H1 (cell line): ENCODE measurements around the gene IGFALS. TPM values are rescaled to one million over a fixed set of nuclear protein-coding genes. Genes with fewer than 3 reads are reported as not detected.

Experiments
- CTCF ChIA-PET: fragments of 300-600 bp; sonication (Branson Sonifier 250); formaldehyde crosslinking; loops from one replicate; lab custom pipeline; 2021; ENCODE audit not compliant: partially characterized antibody; lab: Charles Lee
- POLR2A ChIA-PET: fragments of 300-600 bp; sonication (Branson Sonifier 250); formaldehyde crosslinking; loops from one replicate; lab custom pipeline; 2021; ENCODE audit warnings: inconsistent platforms; ENCODE audit not compliant: partially characterized antibody; lab: Charles Lee
- DNase-seq, 2 experiments: peaks; one replicate each; pipeline versions ENCODE4 v3.0.0 to v3.0.0-alpha.2; 2010 to 2022; ENCODE audit warnings: low spot score in 2 of 2, low read depth in 1 of 2, mixed read lengths in 1 of 2
- FAIRE-seq: peaks from 2 replicates; lab custom pipeline; 2011; peaks lifted over from hg19 to GRCh38; lab: Jason Lieb, UNC
- H2AFZ ChIP-seq: 2 replicates; pipeline ENCODE4 v1.8.1; 2012; ENCODE audit warnings: low read length, inconsistent platforms
- H2AK5ac ChIP-seq: 2 replicates; pipeline ENCODE4 v1.6.1; 2013; ENCODE audit warnings: low read depth, low read length
- H2BK120ac ChIP-seq: replicated peaks from 2 replicates; pipeline ENCODE3; 2013; ENCODE audit warnings: low read depth, low read length, inconsistent platforms
- H2BK12ac ChIP-seq: 2 replicates; pipeline ENCODE4 v1.6.1; 2013; ENCODE audit warnings: low read depth, low read length
- H2BK15ac ChIP-seq: 2 replicates; pipeline ENCODE4 v1.6.1; 2013; ENCODE audit warnings: low read length
- H2BK20ac ChIP-seq: 2 replicates; pipeline ENCODE4 v1.6.1; 2013; ENCODE audit warnings: low read length
- H2BK5ac ChIP-seq: 2 replicates; pipeline ENCODE4 v1.6.1; 2013; ENCODE audit warnings: low read depth, low read length
- H3K14ac ChIP-seq: 2 replicates; pipeline ENCODE4 v1.6.1; 2013; ENCODE audit warnings: inconsistent platforms; ENCODE audit not compliant: insufficient read length
- H3K18ac ChIP-seq: 2 replicates; pipeline ENCODE4 v1.6.1; 2013; ENCODE audit warnings: low read length; ENCODE audit errors: extremely low read depth
- H3K23ac ChIP-seq: 2 replicates; pipeline ENCODE4 v1.6.1; 2013; ENCODE audit warnings: inconsistent platforms; ENCODE audit not compliant: insufficient read length
- H3K23me2 ChIP-seq: 2 replicates; pipeline ENCODE4 v1.6.1; 2013; ENCODE audit warnings: low read depth, low read length
- H3K27ac ChIP-seq: 2 replicates; pipeline ENCODE4 v1.6.1; 2011; ENCODE audit warnings: low read depth, low read length, inconsistent platforms
- H3K27me3 ChIP-seq, 4 experiments: replicated peaks in 1 of 4; 1 replicate in 1 of 4; 2 replicates in 3 of 4; pipeline versions ENCODE4 v1.6.1 to v1.8.1; 2011 to 2013; ENCODE audit warnings: low read length in 3 of 4, mild to moderate bottlenecking in 3 of 4, inconsistent platforms in 2 of 4, mixed read lengths in 2 of 4, moderate library complexity in 1 of 4; ENCODE audit not compliant: control insufficient read depth in 3 of 4, insufficient read depth in 3 of 4; ENCODE audit errors: extremely low read depth in 1 of 4
- H3K36me3 ChIP-seq, 4 experiments: 2 replicates each; pipeline versions ENCODE4 v1.6.1 to v1.8.1; 2011 to 2013; ENCODE audit warnings: mild to moderate bottlenecking in 4 of 4, low read length in 3 of 4, moderate library complexity in 2 of 4, control low read depth in 1 of 4, inconsistent platforms in 1 of 4; ENCODE audit not compliant: insufficient read depth in 4 of 4, control insufficient read depth in 2 of 4
- H3K4ac ChIP-seq: replicated peaks from 2 replicates; pipeline ENCODE3; 2013; ENCODE audit warnings: low read length, low read depth, mixed read lengths, inconsistent platforms; ENCODE audit not compliant: insufficient read length
- H3K4me1 ChIP-seq, 4 experiments: replicated peaks in 1 of 4; 1 replicate in 1 of 4; 2 replicates in 3 of 4; pipeline versions ENCODE4 v1.6.1 to v1.8.1; 2011 to 2013; ENCODE audit warnings: low read length in 3 of 4, inconsistent platforms in 2 of 4, mixed read lengths in 1 of 4; ENCODE audit not compliant: insufficient read depth in 4 of 4, control insufficient read depth in 3 of 4
- H3K4me2 ChIP-seq, 2 experiments: 2 replicates each; pipeline versions ENCODE4 v1.6.1 to v1.8.1; 2011 to 2013; ENCODE audit warnings: low read depth in 2 of 2, low read length in 2 of 2, control low read depth in 1 of 2, inconsistent platforms in 1 of 2, mild to moderate bottlenecking in 1 of 2; ENCODE audit not compliant: insufficient read depth in 1 of 2
- H3K4me3 ChIP-seq, 4 experiments: fragments of 200-600, 300-600 bp in 1 of 4; sonication (generic), shearing (Covaris generic), sonication (Bioruptor Twin) in 1 of 4; 2 replicates each; pipeline versions ENCODE4 v1.5.1 to v1.8.1; 2011 to 2016; ENCODE audit warnings: low read length in 4 of 4, low read depth in 3 of 4, control low read depth in 2 of 4, inconsistent platforms in 2 of 4, mild to moderate bottlenecking in 2 of 4, mixed read lengths in 1 of 4, moderate library complexity in 1 of 4; ENCODE audit not compliant: insufficient read depth in 2 of 4; ENCODE audit errors: extremely low read depth in 1 of 4
- H3K56ac ChIP-seq: replicated peaks from 2 replicates; pipeline ENCODE3; 2013; ENCODE audit warnings: low read depth, mild to moderate bottlenecking, mixed read lengths, low read length, inconsistent platforms; ENCODE audit not compliant: insufficient read length
- H3K79me1 ChIP-seq: 2 replicates; pipeline ENCODE4 v1.6.1; 2013; ENCODE audit warnings: low read depth, low read length, control low read depth
- H3K79me2 ChIP-seq, 2 experiments: 2 replicates each; pipeline versions ENCODE4 v1.6.1 to v1.8.1; 2012 to 2013; ENCODE audit warnings: low read length in 2 of 2, mild to moderate bottlenecking in 2 of 2, inconsistent platforms in 1 of 2; ENCODE audit not compliant: insufficient read depth in 2 of 2, control insufficient read depth in 1 of 2
- H3K9ac ChIP-seq, 4 experiments: replicated peaks in 1 of 4; 1 replicate in 1 of 4; 2 replicates in 3 of 4; pipeline versions ENCODE4 v1.6.1 to v1.8.1; 2011 to 2013; ENCODE audit warnings: low read depth in 3 of 4, low read length in 3 of 4, control low read depth in 2 of 4, mild to moderate bottlenecking in 2 of 4, moderate library complexity in 2 of 4, inconsistent platforms in 1 of 4; ENCODE audit errors: extremely low read depth in 1 of 4
- H3K9me3 ChIP-seq, 2 experiments: 2 replicates each; pipeline versions ENCODE4 v1.6.1 to v1.8.1; 2012 to 2013; ENCODE audit warnings: mild to moderate bottlenecking in 2 of 2, moderate library complexity in 2 of 2, control low read depth in 1 of 2, inconsistent platforms in 1 of 2, low read depth in 1 of 2, low read length in 1 of 2, mixed read lengths in 1 of 2; ENCODE audit not compliant: insufficient read depth in 2 of 2
- H4K20me1 ChIP-seq, 2 experiments: replicated peaks in 1 of 2; 2 replicates each; pipeline versions ENCODE3 to v1.8.1; 2011 to 2013; ENCODE audit warnings: inconsistent platforms in 2 of 2, low read length in 2 of 2, mild to moderate bottlenecking in 1 of 2; ENCODE audit not compliant: insufficient read depth in 2 of 2, control insufficient read depth in 1 of 2
- H4K5ac ChIP-seq: 2 replicates; pipeline ENCODE4 v1.6.1; 2013; ENCODE audit warnings: low read length, low read depth, mixed read lengths, inconsistent platforms; ENCODE audit not compliant: insufficient read length
- H4K8ac ChIP-seq: 2 replicates; pipeline ENCODE4 v1.8.0; 2013; ENCODE audit warnings: mild to moderate bottlenecking, moderate library complexity, low read length, inconsistent platforms; ENCODE audit not compliant: insufficient read depth; ENCODE audit errors: extremely low read depth
- H4K91ac ChIP-seq: replicated peaks from 2 replicates; pipeline ENCODE3; 2013; ENCODE audit warnings: low read length, mixed read lengths, inconsistent platforms; ENCODE audit not compliant: insufficient read length
- ASH2L ChIP-seq: fragments of 200-600, 300-600 bp; sonication (generic); IDR thresholded peaks from one replicate; pipeline ENCODE4 v1.7.1; 2017; ENCODE audit warnings: low read length
- BRCA1 ChIP-seq: IDR thresholded peaks from 2 replicates; pipeline ENCODE4 v1.6.1; 2012; ENCODE audit warnings: low read depth, low read length, improper control_type of control experiment
- EGR1 ChIP-seq: IDR thresholded peaks from 2 replicates; pipeline ENCODE4 v1.6.1; 2011; ENCODE audit warnings: low read depth, low read length, borderline replicate concordance
- EZH2 ChIP-seq: fragments of 200-600 bp; sonication (generic); IDR thresholded peaks from 2 replicates; pipeline ENCODE4 v1.7.1; 2012; ENCODE audit warnings: low read depth, mild to moderate bottlenecking, moderate library complexity, low read length, inconsistent platforms; ENCODE audit not compliant: severe bottlenecking
- GTF2F1 ChIP-seq: IDR thresholded peaks from 2 replicates; pipeline ENCODE4 v1.6.1; 2012; ENCODE audit warnings: low read depth, low read length, improper control_type of control experiment, borderline replicate concordance
- HDAC6 ChIP-seq: IDR thresholded peaks from one replicate; pipeline ENCODE4 v1.7.1; 2012; ENCODE audit warnings: low read depth, mild to moderate bottlenecking, inconsistent platforms, low read length, moderate library complexity
- RFX5 ChIP-seq: IDR thresholded peaks from 2 replicates; pipeline ENCODE4 v1.6.1; 2011; ENCODE audit warnings: low read depth, low read length, improper control_type of control experiment, borderline replicate concordance
- SAP30 ChIP-seq: fragments of 300-600 bp; sonication (generic); IDR thresholded peaks from 2 replicates; pipeline ENCODE4 v1.7.1; 2012; ENCODE audit warnings: low read length, moderate library complexity, mild to moderate bottlenecking, inconsistent platforms; ENCODE audit not compliant: insufficient read depth, insufficient replicate concordance
- SIRT6 ChIP-seq: IDR thresholded peaks from one replicate; pipeline ENCODE4 v1.7.1; 2012; ENCODE audit warnings: low read length, inconsistent platforms
- SP4 ChIP-seq: IDR thresholded peaks from 2 replicates; pipeline ENCODE4 v1.6.1; 2012; ENCODE audit warnings: low read length, inconsistent platforms
- TEAD4 ChIP-seq: IDR thresholded peaks from 2 replicates; pipeline ENCODE4 v1.6.1; 2012; ENCODE audit warnings: low read depth, low read length, inconsistent platforms, mixed read lengths
- WGBS, 2 experiments: shearing (Covaris generic) in 1 of 2; methylation state at CpG; one replicate each; pipeline versions ENCODE4 v1.1.6 to v1.1.7; 2013 to 2015; ENCODE audit warnings: low lambda C conversion rate in 2 of 2, mixed read lengths in 2 of 2, inconsistent platforms in 1 of 2, low coverage in 1 of 2, missing lambda C conversion rate in 1 of 2; ENCODE audit not compliant: insufficient replicate concordance in 2 of 2, insufficient coverage in 1 of 2, insufficient read length in 1 of 2; ENCODE audit errors: extremely low coverage in 1 of 2, missing lambda C conversion rate in 1 of 2; 5-methylcytosine and 5-hydroxymethylcytosine counted together
- polyA plus RNA-seq, 7 experiments: library from polyadenylated mRNA; depleted of rRNA in 3 of 7; stranded (reverse) in 5 of 7; unstranded in 2 of 7; fragments of >200 nt in 5 of 7; fragments of 200-250 nt in 2 of 7; gene quantifications; 1 replicate in 5 of 7; 2 replicates in 1 of 7; 4 replicates in 1 of 7; pipeline versions ENCODE4 v1.2.1 to v1.2.3, GENCODE V29; 2011 to 2013; ENCODE audit warnings: missing spikeins in 2 of 7, mixed read lengths in 2 of 7
- total RNA-seq: library from RNA; stranded (reverse); fragmentation: NEBNext Ultra II Directional; extraction: Animal tissue kit (Norgen Biotek cat#: 25700); gene quantifications from 2 replicates; pipeline ENCODE4 v1.2.1, GENCODE V29; 2021

IGFALS gene
- total and polyA plus RNA-seq, 2 of the 8 experiments (the other 6 are each of a cell fraction or from before 2014, with no cell fraction given): not detected

DNA sequence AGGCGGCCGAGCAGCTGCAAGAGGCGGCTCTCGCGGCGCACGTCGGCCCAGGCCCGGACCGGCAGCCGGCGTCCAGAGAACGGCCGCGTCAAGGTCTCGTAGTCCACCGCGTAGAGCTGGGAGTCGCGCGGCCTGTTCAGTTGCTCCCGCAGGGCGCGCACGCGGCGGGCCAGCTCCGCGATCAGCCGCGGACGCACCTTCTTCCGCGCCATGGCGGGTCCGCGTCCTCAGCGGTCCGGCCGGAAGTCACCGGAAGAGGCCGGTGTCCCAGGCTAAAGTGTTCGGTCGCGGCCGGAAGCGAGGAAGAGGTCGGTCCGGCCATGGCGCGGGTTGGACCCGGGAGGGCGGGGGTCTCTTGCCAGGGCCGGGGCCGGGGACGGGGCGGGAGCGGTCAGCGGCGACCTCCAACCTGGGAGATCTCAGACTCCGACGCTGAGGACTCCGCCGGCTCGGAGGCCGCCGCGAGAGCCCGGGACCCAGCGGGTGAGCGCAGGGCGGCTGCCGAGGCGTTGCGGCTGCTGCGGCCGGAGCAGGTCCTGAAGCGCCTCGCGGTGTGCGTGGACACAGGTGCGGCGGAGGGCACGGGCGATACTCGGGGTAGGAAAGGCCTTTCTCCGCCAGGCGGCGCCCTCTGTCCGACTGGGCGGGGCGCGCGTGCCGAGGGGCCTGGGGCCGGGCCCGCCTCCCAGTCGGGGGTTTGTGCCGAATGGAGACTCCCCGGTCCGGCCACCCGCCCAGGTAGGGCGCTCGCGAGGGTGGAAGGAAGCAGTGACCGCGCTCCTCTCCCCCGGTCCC lies 20.4 kb downstream of the IGFALS start, which contains the start of gene MRPS34:
MRPS34 (minus strand) TSS at position 227 of the 795 bp plus-strand sequence; CDS start at position 212, 15 bp downstream.
- Histone ChIP-seq H3K4me2 (peak within 1 kb of the TSS; percentile 71 to 92), H3K4ac (peak within 1 kb of the TSS; percentile 90), H2AFZ (no peak within 1 kb of the TSS; the same call in 1 of the 2 replicates), H3K4me3 (peak within 1 kb of the TSS; percentile 82 to 91 (median 82)), H3K9me3 (no peaks in the 10 kb centered on the region), H3K56ac (peak within 1 kb of the TSS; percentile 73), H2BK12ac (peak within 1 kb of the TSS; percentile 4; the same call in 1 of the 2 replicates), H2BK5ac (peak within 1 kb of the TSS; percentile 88), H3K27ac (peak within 1 kb of the TSS; percentile 62), H3K9ac (peak within 1 kb of the TSS; percentile 69 to 94 (median 89)), H2BK15ac (peak within 1 kb of the TSS; percentile 72; the same call in 1 of the 2 replicates), H4K91ac (peak within 1 kb of the TSS; percentile 85), H4K20me1 (peaks cover 0 to 21% of the 10 kb centered on the region in 2 experiments), H2AK5ac (peak within 1 kb of the TSS; percentile 27; the same call in 1 of the 2 replicates), H3K18ac (peak within 1 kb of the TSS; percentile 90), H3K79me2 (peaks cover 0 to 15% of the 10 kb centered on the region in 2 experiments; a peak in 1 of 4 replicates), H3K36me3 (peaks cover under 1 to 29% (median 8%) of the 10 kb centered on the region in 4 experiments; a peak in 6 of 8 replicates), H2BK120ac (no peak within 1 kb of the TSS), H3K23ac (no peak within 1 kb of the TSS), H3K14ac (no peak within 1 kb of the TSS), H4K5ac (peak within 1 kb of the TSS; percentile 81), H3K79me1 (peaks cover 4% of the 10 kb centered on the region), H3K27me3 (no peaks in the 10 kb centered on the region), H3K23me2 (peaks cover 17% of the 10 kb centered on the region), H3K4me1 (peaks cover 0 to 12% (median 10%) of the 10 kb centered on the region in 4 experiments; a peak in 5 of 7 replicates), H2BK20ac (no peak within 1 kb of the TSS), H4K8ac (peak within 1 kb of the TSS; percentile 94)
- ChIA-PET POLR2A (interaction anchor here (0.7 to 13.5 kb wide), 19 partner anchors 6 to 382 kb away, joined by 3 to 246 read pairs (median 8); partner anchors contain the start of genes FAHD1, HAGH, IGFALS and JPT2), CTCF (interaction anchor here (0.6 to 2.7 kb wide), 8 partner anchors 8 to 509 kb away, joined by 3 to 13 read pairs (median 4); partner anchors contain the start of genes IGFALS and MAPK8IP3)
- WGBS, 2 experiments: 0% methylated on average over 54 of the region's 108 CpGs; no CpG with 5 or more reads in 1 of the 2 experiments
- FAIRE-seq (no peak), DNase-seq (peak; percentile 51 to 95)
- TF ChIP-seq GTF2F1 (no peak), TEAD4 (no peak), RFX5 (no peak), SIRT6 (no peak), HDAC6 (no peak), EGR1 (peak; percentile 51; the same call in 1 of the 2 replicates), SAP30 (no peak), EZH2 (no peak), BRCA1 (no peak), ASH2L (peak; percentile 72), SP4 (peak; percentile 23; the same call in 1 of the 2 replicates)
